DND-41 (cell line): ENCODE data around the gene KCND3.

Source experiments
- ATAC-seq: fragments of 200-7000 bp; cut with Tn5 transposase; 3 replicates; pipeline ENCODE4 v1.9.1; 2021; ENCODE audit warnings: low read depth; ENCODE audit not compliant: insufficient read depth
- DNase-seq: peaks from one replicate; pipeline ENCODE4 v3.0.0-alpha.2; 2020
- H2AFZ ChIP-seq: 2 replicates; pipeline ENCODE4 v1.6.0; 2012; ENCODE audit warnings: low read depth, low read length
- H3K27ac ChIP-seq: 2 replicates; pipeline ENCODE4 v1.5.1; 2012; ENCODE audit warnings: low read length, inconsistent platforms
- H3K27me3 ChIP-seq: fragments of 200-600 bp; sonication (generic); 2 replicates; pipeline ENCODE4 v1.6.0; 2012; ENCODE audit warnings: low read length, mild to moderate bottlenecking, inconsistent platforms; ENCODE audit not compliant: insufficient read depth, poor library complexity
- H3K36me3 ChIP-seq: 2 replicates; pipeline ENCODE4 v1.5.1; 2012; ENCODE audit warnings: low read length, inconsistent platforms; ENCODE audit not compliant: insufficient read depth
- H3K4me1 ChIP-seq: 2 replicates; pipeline ENCODE4 v1.5.1; 2012; ENCODE audit warnings: mild to moderate bottlenecking, low read length; ENCODE audit not compliant: insufficient read depth
- H3K4me2 ChIP-seq: 2 replicates; pipeline ENCODE4 v1.6.0; 2012; ENCODE audit warnings: mild to moderate bottlenecking, moderate library complexity, low read length, inconsistent platforms; ENCODE audit not compliant: insufficient read depth
- H3K4me3 ChIP-seq, 2 experiments: fragments of 200-600 bp in 1 of 2; shearing (Covaris generic) in 1 of 2; 2 replicates each; pipeline ENCODE4 v1.5.1; 2012 to 2016; ENCODE audit warnings: inconsistent platforms in 2 of 2, low read length in 2 of 2, mild to moderate bottlenecking in 2 of 2, low read depth in 1 of 2, moderate library complexity in 1 of 2
- H3K79me2 ChIP-seq: 2 replicates; pipeline ENCODE4 v1.6.0; 2012; ENCODE audit warnings: low read length, inconsistent platforms; ENCODE audit not compliant: insufficient read depth
- H3K9ac ChIP-seq: 2 replicates; pipeline ENCODE4 v1.6.0; 2012; ENCODE audit warnings: low read depth, mild to moderate bottlenecking, inconsistent platforms, low read length, moderate library complexity
- H3K9me3 ChIP-seq: 2 replicates; pipeline ENCODE4 v1.5.1; 2012; ENCODE audit warnings: low read length, moderate library complexity, mild to moderate bottlenecking, inconsistent platforms; ENCODE audit not compliant: insufficient read depth, severe bottlenecking
- H4K20me1 ChIP-seq: 2 replicates; pipeline ENCODE4 v1.6.0; 2012; ENCODE audit warnings: low read length; ENCODE audit not compliant: insufficient read depth
- CTCF ChIP-seq: IDR thresholded peaks from 2 replicates; pipeline ENCODE4 v1.5.1; 2012; ENCODE audit warnings: borderline replicate concordance, low read length, moderate library complexity, mild to moderate bottlenecking; ENCODE audit not compliant: poor library complexity, severe bottlenecking; ENCODE audit errors: extremely low read depth
- EZH2 ChIP-seq: IDR thresholded peaks from 3 replicates; pipeline ENCODE4 v1.6.1; 2012; ENCODE audit warnings: borderline replicate concordance, low read depth, mild to moderate bottlenecking, moderate library complexity, low read length, inconsistent platforms; ENCODE audit not compliant: severe bottlenecking

Gene KCND3

GRCh38 chr1:111826278-111826677, 163.2 kb downstream of the KCND3 start:
- ATAC-seq = no peak
- no peak overlapping the region for H3K4me2 ChIP-seq
- no peaks in the 10 kb centered on the region for H3K4me1 ChIP-seq
- DNase-seq = no peak
- H3K27me3 ChIP-seq = no peaks in the 10 kb centered on the region
- H3K27ac ChIP-seq = no peak overlapping the region
- TF ChIP-seq CTCF (no peak), EZH2 (no peak)
- no peak overlapping the region for H3K9ac ChIP-seq
- no peaks in the 10 kb centered on the region for H3K79me2 ChIP-seq
- H3K36me3 ChIP-seq = no peaks in the 10 kb centered on the region
- no peak overlapping the region for H2AFZ ChIP-seq
- no peak overlapping the region for H3K4me3 ChIP-seq
- H4K20me1 ChIP-seq = no peaks in the 10 kb centered on the region
- no peaks in the 10 kb centered on the region for H3K9me3 ChIP-seq

DNA sequence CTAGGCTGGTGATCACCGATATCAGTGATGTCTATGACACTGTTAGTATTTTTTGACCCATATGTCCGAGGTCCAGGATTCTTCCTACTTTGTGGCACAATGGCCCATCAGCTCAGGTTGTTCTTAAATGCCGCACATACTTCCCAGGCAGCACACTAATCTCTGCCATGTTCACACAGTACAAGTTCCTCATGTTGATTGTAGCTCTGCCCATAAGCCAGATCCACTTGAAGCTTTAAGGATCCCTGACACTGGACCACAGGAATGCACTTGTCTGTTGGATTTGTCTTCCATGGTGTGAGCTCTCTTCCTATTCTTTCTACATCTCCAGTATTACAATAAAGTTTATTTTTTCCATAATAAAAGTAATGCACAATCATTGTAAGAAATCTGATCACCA, 164.3 kb downstream of the KCND3 start:
- Histone ChIP-seq H3K4me3 (no peak overlapping the region), H3K36me3 (no peaks in the 10 kb centered on the region), H4K20me1 (no peaks in the 10 kb centered on the region), H3K27ac (no peak overlapping the region), H3K4me2 (no peak overlapping the region), H3K9me3 (no peaks in the 10 kb centered on the region), H3K79me2 (no peaks in the 10 kb centered on the region), H2AFZ (no peak overlapping the region), H3K9ac (no peak overlapping the region), H3K4me1 (no peaks in the 10 kb centered on the region), H3K27me3 (no peaks in the 10 kb centered on the region)
- TF ChIP-seq CTCF = no peak
- TF ChIP-seq EZH2 = no peak
- ATAC-seq (no peak), DNase-seq (no peak)

DNA sequence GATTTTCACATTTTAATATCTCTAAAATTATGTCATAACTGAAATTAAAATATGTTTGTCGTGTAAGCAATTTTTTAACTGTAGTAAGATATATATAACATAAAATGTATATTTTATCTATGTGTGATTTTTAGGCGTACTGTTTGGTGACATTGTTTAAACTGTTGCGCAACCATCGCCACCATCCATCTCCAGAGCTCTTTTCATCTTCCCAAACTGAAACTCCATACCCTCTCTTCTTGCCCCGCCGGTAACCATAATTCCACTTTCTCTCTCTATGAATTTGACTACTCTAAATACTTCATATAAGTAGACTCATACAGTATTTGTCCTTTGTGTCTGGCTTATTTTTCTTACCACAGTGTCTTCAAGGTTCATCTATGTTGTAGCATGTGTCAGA, 167.3 kb downstream of the KCND3 start:
- ATAC-seq (no peak), DNase-seq (no peak)
- Histone ChIP-seq H3K4me3 (no peak overlapping the region), H3K9me3 (no peaks in the 10 kb centered on the region), H3K36me3 (no peaks in the 10 kb centered on the region), H3K4me2 (no peak overlapping the region), H2AFZ (no peak overlapping the region), H3K4me1 (no peaks in the 10 kb centered on the region), H3K27me3 (peaks cover 5% of the 10 kb centered on the region), H3K9ac (no peak overlapping the region), H3K79me2 (no peaks in the 10 kb centered on the region), H3K27ac (no peak overlapping the region), H4K20me1 (no peaks in the 10 kb centered on the region)
- TF ChIP-seq CTCF (no peak), EZH2 (no peak)

- H3K4me2 ChIP-seq = no peak overlapping the region
- H3K79me2 ChIP-seq = no peaks in the 10 kb centered on the region
- no peak overlapping the region for H2AFZ ChIP-seq
- H3K36me3 ChIP-seq = no peaks in the 10 kb centered on the region
- H3K27ac ChIP-seq = no peak overlapping the region
- TF ChIP-seq CTCF = no peak
- no peak for TF ChIP-seq EZH2
- no peaks in the 10 kb centered on the region for H3K9me3 ChIP-seq
- H3K27me3 ChIP-seq = peaks cover 5% of the 10 kb centered on the region
- ATAC-seq = no peak
- no peaks in the 10 kb centered on the region for H3K4me1 ChIP-seq
- DNase-seq = no peak
- H3K9ac ChIP-seq = no peak overlapping the region
- H3K4me3 ChIP-seq = no peak overlapping the region
- no peaks in the 10 kb centered on the region for H4K20me1 ChIP-seq
These were observed 168.2 kb downstream of the KCND3 start for GRCh38 chr1:111821121-111821745.
